Chondrocyte (in vitro differentiated cells): ENCODE results near the gene PLD3. TPM values are rescaled to one million over a fixed set of nuclear protein-coding genes. Genes with fewer than 3 reads are reported as not detected.

Experiments
- DNase-seq: peaks from one replicate; pipeline ENCODE4 v3.0.0; 2021; ENCODE audit warnings: mixed read lengths, low spot score
- H3K27ac Mint-ChIP-seq: one replicate; pipeline ENCODE4 v1.8.0; 2021; ENCODE audit warnings: mild to moderate bottlenecking, moderate library complexity, mixed read lengths; ENCODE audit not compliant: unreplicated experiment
- H3K27me3 Mint-ChIP-seq: 2 replicates; pipeline ENCODE4 v1.8.0; 2021; ENCODE audit warnings: low read depth, mixed read lengths
- H3K36me3 Mint-ChIP-seq: 2 replicates; pipeline ENCODE4 v1.8.0; 2021; ENCODE audit warnings: low read depth, mixed read lengths
- H3K4me1 Mint-ChIP-seq: 2 replicates; pipeline ENCODE4 v1.8.0; 2021; ENCODE audit warnings: low read depth, mild to moderate bottlenecking, mixed read lengths
- H3K4me3 Mint-ChIP-seq: one replicate; pipeline ENCODE4 v1.8.0; 2021; ENCODE audit warnings: mild to moderate bottlenecking, moderate library complexity, mixed read lengths; ENCODE audit not compliant: unreplicated experiment
- H3K9me3 Mint-ChIP-seq: 2 replicates; pipeline ENCODE4 v1.8.0; 2021; ENCODE audit warnings: low read depth, mixed read lengths
- total RNA-seq: library from RNA; stranded (reverse); gene quantifications from 3 replicates; pipeline ENCODE4 v1.2.1, GENCODE V29; 2021
- TF ChIP-seq, protein P1 (sequence below): fragments of 200-600 bp; sonication (generic); IDR thresholded peaks from 2 replicates; pipeline ENCODE4 v1.5.0; 2021; ENCODE audit warnings: antibody characterized with exemption, mild to moderate bottlenecking, moderate library complexity

PLD3 gene
- total RNA-seq, 1 donor from 2014 or later, result 478 TPM

DNA sequence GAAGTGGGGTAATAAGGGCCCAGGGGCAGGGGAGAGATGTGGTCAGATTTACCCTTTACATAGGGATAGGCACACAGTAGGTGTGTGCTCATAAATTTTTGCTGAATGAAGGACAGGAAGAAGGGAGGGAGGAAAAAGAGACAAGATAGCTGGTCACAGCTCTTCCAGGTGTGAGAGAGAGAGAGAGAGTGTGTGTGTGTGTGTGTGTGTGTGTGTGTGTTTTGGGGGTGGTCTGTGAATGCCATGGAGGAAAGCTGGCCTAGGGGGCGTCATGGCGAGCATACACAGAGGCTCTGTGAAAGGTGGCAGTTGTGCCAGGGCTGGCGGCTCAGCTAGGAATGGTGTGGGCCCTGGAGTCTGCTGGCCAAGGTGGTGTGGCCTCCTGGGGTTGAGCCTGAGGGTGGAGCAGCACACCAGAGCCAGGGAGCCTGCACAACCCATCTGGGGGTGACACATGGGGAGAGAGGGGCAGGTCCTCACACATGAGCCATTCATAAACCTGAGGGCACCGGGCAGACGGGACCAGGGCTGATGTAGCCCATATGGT is 70.6 kb downstream of the PLD3 start:
- TF ChIP-seq, protein P1, sequence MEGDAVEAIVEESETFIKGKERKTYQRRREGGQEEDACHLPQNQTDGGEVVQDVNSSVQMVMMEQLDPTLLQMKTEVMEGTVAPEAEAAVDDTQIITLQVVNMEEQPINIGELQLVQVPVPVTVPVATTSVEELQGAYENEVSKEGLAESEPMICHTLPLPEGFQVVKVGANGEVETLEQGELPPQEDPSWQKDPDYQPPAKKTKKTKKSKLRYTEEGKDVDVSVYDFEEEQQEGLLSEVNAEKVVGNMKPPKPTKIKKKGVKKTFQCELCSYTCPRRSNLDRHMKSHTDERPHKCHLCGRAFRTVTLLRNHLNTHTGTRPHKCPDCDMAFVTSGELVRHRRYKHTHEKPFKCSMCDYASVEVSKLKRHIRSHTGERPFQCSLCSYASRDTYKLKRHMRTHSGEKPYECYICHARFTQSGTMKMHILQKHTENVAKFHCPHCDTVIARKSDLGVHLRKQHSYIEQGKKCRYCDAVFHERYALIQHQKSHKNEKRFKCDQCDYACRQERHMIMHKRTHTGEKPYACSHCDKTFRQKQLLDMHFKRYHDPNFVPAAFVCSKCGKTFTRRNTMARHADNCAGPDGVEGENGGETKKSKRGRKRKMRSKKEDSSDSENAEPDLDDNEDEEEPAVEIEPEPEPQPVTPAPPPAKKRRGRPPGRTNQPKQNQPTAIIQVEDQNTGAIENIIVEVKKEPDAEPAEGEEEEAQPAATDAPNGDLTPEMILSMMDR, result no peak
- Mint-ChIP-seq H3K27ac (no peak overlapping the region), H3K36me3 (peaks cover 4% of the 10 kb centered on the region), H3K9me3 (no peaks in the 10 kb centered on the region), H3K27me3 (no peaks in the 10 kb centered on the region), H3K4me1 (peaks cover 39% of the 10 kb centered on the region), H3K4me3 (no peak overlapping the region)
- DNase-seq, result no peak

DNA sequence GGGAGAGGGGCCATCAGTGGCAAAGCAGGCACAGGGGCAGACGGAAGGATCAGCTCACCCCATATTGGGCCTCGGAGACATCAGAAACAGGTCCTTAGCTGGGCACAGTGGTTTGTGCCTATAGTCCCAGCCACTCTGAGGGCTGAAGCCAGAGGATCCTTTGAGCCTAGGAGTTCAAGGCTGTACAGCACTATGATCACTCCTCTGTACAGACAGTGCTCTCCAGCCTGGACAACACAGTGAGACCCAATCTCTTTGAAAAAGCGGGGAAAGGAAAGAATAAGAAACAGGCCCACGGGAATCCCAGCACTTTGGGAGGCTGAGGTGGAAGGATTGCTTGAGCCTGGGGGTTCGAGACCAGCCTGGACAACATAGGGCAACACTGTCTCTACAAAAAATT is 71.3 kb downstream of the PLD3 start:
- H3K27ac Mint-ChIP-seq, result no peak overlapping the region
- no peak for DNase-seq
- H3K4me1 Mint-ChIP-seq, result peaks cover 36% of the 10 kb centered on the region
- H3K36me3 Mint-ChIP-seq, result peaks cover 6% of the 10 kb centered on the region
- no peaks in the 10 kb centered on the region for H3K9me3 Mint-ChIP-seq
- H3K4me3 Mint-ChIP-seq, result no peak overlapping the region
- TF ChIP-seq, protein P1, result no peak
- no peaks in the 10 kb centered on the region for H3K27me3 Mint-ChIP-seq

DNA sequence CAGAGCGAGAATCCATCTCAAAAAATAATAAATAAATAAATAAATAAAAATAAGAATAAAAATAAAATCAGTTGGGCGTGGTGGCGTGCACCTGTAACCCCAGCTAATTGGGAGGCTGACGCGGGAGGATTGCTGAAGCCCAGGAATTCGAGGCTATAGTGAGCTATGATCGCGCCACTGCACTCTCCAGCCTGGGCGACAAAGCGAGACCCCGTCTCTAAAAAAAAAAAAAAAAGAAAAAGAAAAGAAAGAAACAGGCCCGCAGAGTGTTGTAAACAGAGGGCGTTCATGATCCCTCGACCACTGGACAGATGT is 71.9 kb downstream of the PLD3 start:
- H3K27me3 Mint-ChIP-seq, result no peaks in the 10 kb centered on the region
- DNase-seq, result no peak
- peaks cover 31% of the 10 kb centered on the region for H3K4me1 Mint-ChIP-seq
- peak overlapping the region; percentile 84 for H3K27ac Mint-ChIP-seq
- no peaks in the 10 kb centered on the region for H3K9me3 Mint-ChIP-seq
- TF ChIP-seq, protein P1, result no peak
- peaks cover 6% of the 10 kb centered on the region for H3K36me3 Mint-ChIP-seq
- H3K4me3 Mint-ChIP-seq, result peak overlapping the region; percentile 79

DNA sequence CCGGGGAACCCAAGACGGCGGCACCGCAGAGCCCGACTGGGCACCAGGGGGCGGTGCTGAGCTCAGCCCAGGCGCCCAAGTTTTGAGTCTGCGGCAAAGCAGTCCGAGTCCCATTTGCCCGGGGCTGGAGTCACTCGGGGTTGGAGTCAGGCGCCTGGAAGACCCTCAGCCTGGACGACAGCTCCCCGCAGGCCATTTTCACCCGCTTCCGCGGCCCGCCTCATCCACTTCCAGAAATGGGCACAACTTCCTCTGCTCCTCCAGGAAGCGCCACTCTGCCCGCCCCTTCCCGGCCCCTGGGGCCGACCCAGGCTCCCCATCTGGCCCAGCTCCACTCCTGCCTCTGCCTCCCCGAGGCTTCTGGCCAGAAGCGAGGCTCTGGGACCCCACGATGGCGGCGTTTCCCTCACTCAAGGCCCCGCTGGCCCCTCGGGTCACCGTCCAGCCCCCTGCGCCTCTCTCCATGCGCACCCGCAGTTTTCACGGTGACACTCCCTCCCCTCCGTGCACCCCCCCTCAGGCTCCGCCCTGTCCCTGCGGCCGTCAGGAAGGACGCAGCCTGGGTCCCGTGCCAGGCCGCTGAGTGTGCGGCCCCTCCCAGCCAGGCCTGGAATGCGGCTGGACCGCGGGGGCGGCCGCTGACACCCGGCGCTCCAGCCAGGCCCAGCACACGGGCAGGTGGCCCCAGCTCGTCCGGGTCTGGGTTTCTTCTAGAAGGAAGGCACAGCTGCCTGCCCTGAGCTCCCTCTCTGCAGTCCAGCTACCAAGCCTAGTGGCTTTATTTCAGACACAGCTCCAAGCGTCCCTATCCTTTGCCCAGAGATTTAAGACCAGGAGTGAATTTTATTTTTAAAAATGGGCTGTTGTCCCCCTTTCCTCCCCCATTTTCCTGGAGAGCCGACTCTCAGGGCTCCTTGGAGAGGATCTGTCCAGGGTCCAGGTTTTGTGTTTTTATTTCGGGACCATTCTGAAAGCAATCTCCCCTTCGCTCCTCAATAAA is 72.6 kb downstream of the PLD3 start:
- Mint-ChIP-seq H3K4me1 (peaks cover 32% of the 10 kb centered on the region), H3K27me3 (no peaks in the 10 kb centered on the region), H3K36me3 (peaks cover 6% of the 10 kb centered on the region), H3K9me3 (no peaks in the 10 kb centered on the region), H3K27ac (peak overlapping the region; percentile 84), H3K4me3 (peak overlapping the region; percentile 79)
- TF ChIP-seq, protein P1, result peak; percentile 100
- peak; percentile 94 for DNase-seq

DNA sequence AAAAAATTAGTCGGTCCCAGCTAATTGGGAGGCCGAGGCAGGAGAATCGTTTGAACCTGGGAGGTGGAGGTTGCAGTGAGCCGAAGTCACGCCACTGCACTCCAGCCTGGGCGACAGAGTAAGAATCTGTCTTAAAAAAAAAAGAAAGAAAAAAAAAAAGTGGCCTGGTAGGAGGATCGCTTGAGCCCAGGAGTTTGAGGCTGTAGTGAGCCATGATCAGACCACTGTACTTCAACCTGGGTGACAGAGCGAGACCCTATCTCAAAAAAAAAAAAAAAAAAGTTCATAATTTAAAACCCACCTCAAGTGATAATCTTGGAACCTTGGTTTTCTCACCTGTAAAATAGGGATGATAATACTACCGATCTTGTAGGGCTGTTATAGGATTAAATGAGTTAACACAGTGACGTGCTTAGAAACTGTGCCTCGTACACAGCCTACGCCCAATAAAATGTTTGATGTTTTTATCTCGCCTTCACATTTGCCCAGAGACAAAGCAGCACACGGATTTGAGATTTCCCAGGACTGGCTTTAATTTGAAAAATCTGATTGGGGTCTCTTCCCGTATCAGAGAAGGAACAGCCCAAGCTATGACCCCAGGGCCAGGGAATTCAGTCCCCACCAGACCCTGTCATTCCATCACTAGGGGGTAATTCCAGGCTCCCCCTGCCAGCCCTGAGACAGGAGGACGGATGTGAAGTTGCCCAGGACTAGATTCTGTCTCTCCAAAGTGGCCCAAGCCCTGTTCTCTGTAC is 73.7 kb downstream of the PLD3 start:
- H3K9me3 Mint-ChIP-seq, result no peaks in the 10 kb centered on the region
- H3K36me3 Mint-ChIP-seq, result peaks cover 6% of the 10 kb centered on the region
- DNase-seq, result no peak
- peak overlapping the region; percentile 4 for H3K4me3 Mint-ChIP-seq
- TF ChIP-seq, protein P1, result no peak
- H3K27ac Mint-ChIP-seq, result peak overlapping the region; percentile 84
- no peaks in the 10 kb centered on the region for H3K27me3 Mint-ChIP-seq
- peaks cover 32% of the 10 kb centered on the region for H3K4me1 Mint-ChIP-seq
